SK-N-SH treated with all-trans-retinoic acid at 6 μM for 48 hours (cell line): ENCODE results near the gene ESRP2.

ENCODE experiments used
- ARNTL ChIP-seq: fragments of 450-650 bp; formaldehyde crosslinking; IDR thresholded peaks from 2 replicates; pipeline ENCODE4 v1.5.0; 2020; ENCODE audit warnings: low read depth, mild to moderate bottlenecking, moderate library complexity, borderline replicate concordance
- CSDC2 ChIP-seq: fragments of 250-450 bp; sonication (Bioruptor Pico); IDR thresholded peaks from 2 replicates; pipeline ENCODE4 v1.5.0; 2020; ENCODE audit warnings: mild to moderate bottlenecking, moderate library complexity
- PATZ1 ChIP-seq: fragments of 250-450 bp; sonication (Bioruptor Pico); IDR thresholded peaks from 2 replicates; pipeline ENCODE4 v1.8.0; 2020; ENCODE audit warnings: mild to moderate bottlenecking, moderate library complexity, borderline replicate concordance
- RARB ChIP-seq: fragments of 250-450 bp; sonication (Bioruptor Pico); IDR thresholded peaks from 2 replicates; pipeline ENCODE4 v1.8.0; 2021; ENCODE audit warnings: mild to moderate bottlenecking, moderate library complexity
- SNAI2 ChIP-seq: fragments of 250-450 bp; sonication (Bioruptor Pico); IDR thresholded peaks from 2 replicates; pipeline ENCODE4 v1.5.0; 2020; ENCODE audit warnings: mild to moderate bottlenecking, moderate library complexity
- TOX ChIP-seq: fragments of 250-450 bp; sonication (Bioruptor Pico); IDR thresholded peaks from 2 replicates; pipeline ENCODE4 v1.8.0; 2021; ENCODE audit warnings: mild to moderate bottlenecking, moderate library complexity, borderline replicate concordance
- ZC3H10 ChIP-seq: fragments of 250-450 bp; sonication (Bioruptor Pico); IDR thresholded peaks from 2 replicates; pipeline ENCODE4 v1.5.1; 2021; ENCODE audit warnings: mild to moderate bottlenecking, moderate library complexity
- ZFP3 ChIP-seq: fragments of 250-450 bp; sonication (Bioruptor Pico); IDR thresholded peaks from 2 replicates; pipeline ENCODE4 v1.5.0; 2020; ENCODE audit warnings: mild to moderate bottlenecking, moderate library complexity
- ZFP30 ChIP-seq: fragments of 450-650 bp; formaldehyde crosslinking; IDR thresholded peaks from 2 replicates; pipeline ENCODE4 v1.5.0; 2022; ENCODE audit warnings: mild to moderate bottlenecking, moderate library complexity
- TF ChIP-seq, protein P1 (sequence below): fragments of 250-450 bp; sonication (Bioruptor Pico); IDR thresholded peaks from 2 replicates; pipeline ENCODE4 v1.8.0; 2021; ENCODE audit warnings: low read depth, mild to moderate bottlenecking, moderate library complexity, borderline replicate concordance
- TF ChIP-seq, protein P2 (sequence below): fragments of 250-450 bp; sonication (Bioruptor Pico); IDR thresholded peaks from 2 replicates; pipeline ENCODE4 v1.5.1; 2021; ENCODE audit warnings: mild to moderate bottlenecking, moderate library complexity

DNA sequence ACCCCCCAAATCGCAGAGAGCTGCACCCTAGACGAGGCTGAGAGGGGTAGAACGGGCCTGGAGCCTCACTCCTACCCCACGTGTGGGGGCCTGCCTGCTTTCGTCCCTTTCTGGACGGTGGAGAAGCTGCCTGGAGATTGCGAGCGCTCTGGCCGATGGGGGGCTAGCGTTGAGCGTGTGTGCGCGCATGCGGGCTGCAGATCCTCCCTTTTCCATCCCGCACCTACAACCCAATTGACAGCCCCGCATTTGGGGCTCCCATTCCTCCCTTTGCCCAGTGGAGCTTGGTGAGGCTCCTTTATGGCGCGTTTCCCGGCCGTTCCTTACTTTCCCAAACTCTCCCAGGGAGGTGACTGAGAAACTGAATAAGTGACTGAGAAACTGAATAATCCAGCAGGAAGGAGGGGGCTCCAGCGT lies 907 bp upstream of the ESRP2 start:
- no peak for TF ChIP-seq SNAI2
- TF ChIP-seq RARB (CRISPR knock-in tag) = no peak
- TF ChIP-seq ZFP3 (CRISPR knock-in tag) = no peak
- TF ChIP-seq CSDC2 = no peak
- TF ChIP-seq, protein P1, sequence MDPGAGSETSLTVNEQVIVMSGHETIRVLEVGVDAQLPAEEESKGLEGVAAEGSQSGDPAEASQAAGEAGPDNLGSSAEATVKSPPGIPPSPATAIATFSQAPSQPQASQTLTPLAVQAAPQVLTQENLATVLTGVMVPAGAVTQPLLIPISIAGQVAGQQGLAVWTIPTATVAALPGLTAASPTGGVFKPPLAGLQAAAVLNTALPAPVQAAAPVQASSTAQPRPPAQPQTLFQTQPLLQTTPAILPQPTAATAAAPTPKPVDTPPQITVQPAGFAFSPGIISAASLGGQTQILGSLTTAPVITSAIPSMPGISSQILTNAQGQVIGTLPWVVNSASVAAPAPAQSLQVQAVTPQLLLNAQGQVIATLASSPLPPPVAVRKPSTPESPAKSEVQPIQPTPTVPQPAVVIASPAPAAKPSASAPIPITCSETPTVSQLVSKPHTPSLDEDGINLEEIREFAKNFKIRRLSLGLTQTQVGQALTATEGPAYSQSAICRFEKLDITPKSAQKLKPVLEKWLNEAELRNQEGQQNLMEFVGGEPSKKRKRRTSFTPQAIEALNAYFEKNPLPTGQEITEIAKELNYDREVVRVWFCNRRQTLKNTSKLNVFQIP = no peak
- TF ChIP-seq ARNTL (CRISPR knock-in tag) = no peak
- TF ChIP-seq PATZ1 (CRISPR knock-in tag) = no peak
- TF ChIP-seq TOX (CRISPR knock-in tag) = no peak
- TF ChIP-seq ZC3H10 (CRISPR knock-in tag) = no peak
- no peak for TF ChIP-seq ZFP30 (CRISPR knock-in tag)
- TF ChIP-seq, protein P2, sequence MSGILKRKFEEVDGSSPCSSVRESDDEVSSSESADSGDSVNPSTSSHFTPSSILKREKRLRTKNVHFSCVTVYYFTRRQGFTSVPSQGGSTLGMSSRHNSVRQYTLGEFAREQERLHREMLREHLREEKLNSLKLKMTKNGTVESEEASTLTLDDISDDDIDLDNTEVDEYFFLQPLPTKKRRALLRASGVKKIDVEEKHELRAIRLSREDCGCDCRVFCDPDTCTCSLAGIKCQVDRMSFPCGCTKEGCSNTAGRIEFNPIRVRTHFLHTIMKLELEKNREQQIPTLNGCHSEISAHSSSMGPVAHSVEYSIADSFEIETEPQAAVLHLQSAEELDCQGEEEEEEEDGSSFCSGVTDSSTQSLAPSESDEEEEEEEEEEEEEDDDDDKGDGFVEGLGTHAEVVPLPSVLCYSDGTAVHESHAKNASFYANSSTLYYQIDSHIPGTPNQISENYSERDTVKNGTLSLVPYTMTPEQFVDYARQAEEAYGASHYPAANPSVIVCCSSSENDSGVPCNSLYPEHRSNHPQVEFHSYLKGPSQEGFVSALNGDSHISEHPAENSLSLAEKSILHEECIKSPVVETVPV = no peak
